GM12892 (cell line): ENCODE data around the gene EIF3L.

Source experiments
- POLR2A ChIP-seq: IDR thresholded peaks from 2 replicates; pipeline ENCODE4 v1.6.1; 2011; ENCODE audit warnings: low read depth, low read length, control low read depth
- POLR2AphosphoS5 ChIP-seq: IDR thresholded peaks from 2 replicates; pipeline ENCODE4 v1.6.1; 2011; ENCODE audit warnings: low read depth, low read length, control low read depth
- TAF1 ChIP-seq: IDR thresholded peaks from 2 replicates; pipeline ENCODE4 v1.6.1; 2011; ENCODE audit warnings: low read depth, mild to moderate bottlenecking, control low read depth, low read length, borderline replicate concordance

GRCh38 chr22:37925767-37926166, 76.5 kb downstream of the EIF3L start:
- TF ChIP-seq POLR2A (no peak), TAF1 (no peak), POLR2AphosphoS5 (no peak)
